HCT116 (cell line): ENCODE data around the gene TBATA.

Source experiments
- FOSL1 ChIP-seq: IDR thresholded peaks from 2 replicates; pipeline ENCODE4 v1.6.1; 2012; ENCODE audit warnings: low read depth
- POLR2A ChIP-seq: IDR thresholded peaks from 2 replicates; pipeline ENCODE4 v1.7.0; 2011; ENCODE audit warnings: borderline replicate concordance; ENCODE audit not compliant: insufficient read depth, insufficient read length; ENCODE audit errors: extremely low read depth
- POLR2AphosphoS5 ChIP-seq: IDR thresholded peaks from 2 replicates; pipeline ENCODE4 v1.6.1; 2011; ENCODE audit warnings: mild to moderate bottlenecking, low read depth, low read length, moderate library complexity
- SIN3A ChIP-seq: IDR thresholded peaks from 2 replicates; pipeline ENCODE4 v1.6.1; 2012; ENCODE audit warnings: low read depth
- SP1 ChIP-seq: IDR thresholded peaks from 2 replicates; pipeline ENCODE4 v1.6.1; 2012; ENCODE audit warnings: low read depth
- YY1 ChIP-seq: IDR thresholded peaks from 2 replicates; pipeline ENCODE4 v1.6.1; 2011; ENCODE audit warnings: low read length, low read depth, moderate library complexity, mild to moderate bottlenecking; ENCODE audit not compliant: insufficient replicate concordance; ENCODE audit errors: extremely low read depth
- TF ChIP-seq, protein P1 (sequence below), 3 experiments: fragments of 200-600 bp in 1 of 3; sonication (generic) in 1 of 3; IDR thresholded peaks in 2 of 3; conservative IDR thresholded peaks in 1 of 3; 2 replicates each; pipeline ENCODE4 v1.5.1; 2012 to 2017; ENCODE audit warnings: low read depth in 2 of 3, low read length in 2 of 3, antibody characterized with exemption in 1 of 3, borderline replicate concordance in 1 of 3, control low read depth in 1 of 3, mild to moderate bottlenecking in 1 of 3, mixed read lengths in 1 of 3, mixed run types in 1 of 3, moderate library complexity in 1 of 3; ENCODE audit not compliant: insufficient read depth in 1 of 3
- TF ChIP-seq, protein P2 (sequence below): IDR thresholded peaks from 2 replicates; pipeline ENCODE4 v1.6.1; 2012
- TF ChIP-seq, protein P3 (sequence below): IDR thresholded peaks from 2 replicates; pipeline ENCODE4 v1.6.1; 2012; ENCODE audit warnings: low read depth

DNA sequence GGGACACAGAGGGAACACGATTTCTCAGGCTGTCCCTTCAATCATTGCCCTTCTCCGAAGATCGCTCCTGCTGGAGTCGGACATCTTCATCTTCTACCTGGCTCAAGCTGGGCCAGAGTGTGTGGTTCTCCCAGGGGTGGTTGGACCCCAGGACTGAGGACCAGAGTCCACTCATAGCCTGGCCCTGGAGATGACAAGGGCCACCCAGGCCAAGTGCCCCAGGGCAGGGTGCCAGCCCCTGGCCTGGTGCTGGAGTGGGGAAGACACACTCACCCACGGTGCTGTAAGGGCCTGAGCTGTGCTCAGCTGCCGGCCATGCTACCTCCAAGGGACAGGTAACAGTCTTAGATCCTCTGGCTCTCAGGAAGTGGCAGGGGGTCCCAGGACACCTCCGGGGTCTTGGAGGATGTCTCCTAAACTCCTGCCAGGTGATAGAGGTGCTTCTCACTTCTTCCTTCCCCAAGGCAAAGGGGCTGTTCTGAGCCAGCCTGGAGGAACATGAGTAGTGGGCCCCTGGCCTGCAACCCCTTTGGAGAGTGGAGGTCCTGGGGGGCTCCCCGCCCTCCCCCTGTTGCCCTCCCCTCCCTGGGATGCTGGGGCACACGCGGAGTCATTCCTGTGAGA lies 23.3 kb downstream of the TBATA start:
- no peak for TF ChIP-seq POLR2A
- TF ChIP-seq, protein P1, sequence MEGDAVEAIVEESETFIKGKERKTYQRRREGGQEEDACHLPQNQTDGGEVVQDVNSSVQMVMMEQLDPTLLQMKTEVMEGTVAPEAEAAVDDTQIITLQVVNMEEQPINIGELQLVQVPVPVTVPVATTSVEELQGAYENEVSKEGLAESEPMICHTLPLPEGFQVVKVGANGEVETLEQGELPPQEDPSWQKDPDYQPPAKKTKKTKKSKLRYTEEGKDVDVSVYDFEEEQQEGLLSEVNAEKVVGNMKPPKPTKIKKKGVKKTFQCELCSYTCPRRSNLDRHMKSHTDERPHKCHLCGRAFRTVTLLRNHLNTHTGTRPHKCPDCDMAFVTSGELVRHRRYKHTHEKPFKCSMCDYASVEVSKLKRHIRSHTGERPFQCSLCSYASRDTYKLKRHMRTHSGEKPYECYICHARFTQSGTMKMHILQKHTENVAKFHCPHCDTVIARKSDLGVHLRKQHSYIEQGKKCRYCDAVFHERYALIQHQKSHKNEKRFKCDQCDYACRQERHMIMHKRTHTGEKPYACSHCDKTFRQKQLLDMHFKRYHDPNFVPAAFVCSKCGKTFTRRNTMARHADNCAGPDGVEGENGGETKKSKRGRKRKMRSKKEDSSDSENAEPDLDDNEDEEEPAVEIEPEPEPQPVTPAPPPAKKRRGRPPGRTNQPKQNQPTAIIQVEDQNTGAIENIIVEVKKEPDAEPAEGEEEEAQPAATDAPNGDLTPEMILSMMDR (IDR thresholded peaks at IDR 0.05 in 2 of 3, conservative IDR thresholded peaks at IDR 0.05 in 1 of 3; ENCODE audit: borderline replicate concordance in 1 of 3, insufficient read depth in 1 of 3, low read depth in 2 of 3, low read length in 2 of 3): no peak
- TF ChIP-seq, protein P2, sequence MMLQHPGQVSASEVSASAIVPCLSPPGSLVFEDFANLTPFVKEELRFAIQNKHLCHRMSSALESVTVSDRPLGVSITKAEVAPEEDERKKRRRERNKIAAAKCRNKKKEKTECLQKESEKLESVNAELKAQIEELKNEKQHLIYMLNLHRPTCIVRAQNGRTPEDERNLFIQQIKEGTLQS: no peak
- TF ChIP-seq YY1: no peak
- no peak for TF ChIP-seq SP1
- no peak for TF ChIP-seq FOSL1
- TF ChIP-seq POLR2AphosphoS5: no peak
- TF ChIP-seq, protein P3, sequence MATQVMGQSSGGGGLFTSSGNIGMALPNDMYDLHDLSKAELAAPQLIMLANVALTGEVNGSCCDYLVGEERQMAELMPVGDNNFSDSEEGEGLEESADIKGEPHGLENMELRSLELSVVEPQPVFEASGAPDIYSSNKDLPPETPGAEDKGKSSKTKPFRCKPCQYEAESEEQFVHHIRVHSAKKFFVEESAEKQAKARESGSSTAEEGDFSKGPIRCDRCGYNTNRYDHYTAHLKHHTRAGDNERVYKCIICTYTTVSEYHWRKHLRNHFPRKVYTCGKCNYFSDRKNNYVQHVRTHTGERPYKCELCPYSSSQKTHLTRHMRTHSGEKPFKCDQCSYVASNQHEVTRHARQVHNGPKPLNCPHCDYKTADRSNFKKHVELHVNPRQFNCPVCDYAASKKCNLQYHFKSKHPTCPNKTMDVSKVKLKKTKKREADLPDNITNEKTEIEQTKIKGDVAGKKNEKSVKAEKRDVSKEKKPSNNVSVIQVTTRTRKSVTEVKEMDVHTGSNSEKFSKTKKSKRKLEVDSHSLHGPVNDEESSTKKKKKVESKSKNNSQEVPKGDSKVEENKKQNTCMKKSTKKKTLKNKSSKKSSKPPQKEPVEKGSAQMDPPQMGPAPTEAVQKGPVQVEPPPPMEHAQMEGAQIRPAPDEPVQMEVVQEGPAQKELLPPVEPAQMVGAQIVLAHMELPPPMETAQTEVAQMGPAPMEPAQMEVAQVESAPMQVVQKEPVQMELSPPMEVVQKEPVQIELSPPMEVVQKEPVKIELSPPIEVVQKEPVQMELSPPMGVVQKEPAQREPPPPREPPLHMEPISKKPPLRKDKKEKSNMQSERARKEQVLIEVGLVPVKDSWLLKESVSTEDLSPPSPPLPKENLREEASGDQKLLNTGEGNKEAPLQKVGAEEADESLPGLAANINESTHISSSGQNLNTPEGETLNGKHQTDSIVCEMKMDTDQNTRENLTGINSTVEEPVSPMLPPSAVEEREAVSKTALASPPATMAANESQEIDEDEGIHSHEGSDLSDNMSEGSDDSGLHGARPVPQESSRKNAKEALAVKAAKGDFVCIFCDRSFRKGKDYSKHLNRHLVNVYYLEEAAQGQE: no peak
- no peak for TF ChIP-seq SIN3A
